SH-SY5Y (cell line): Measurements from ENCODE around the gene RAN.

ENCODE experiments used
- GATA2 ChIP-seq: IDR thresholded peaks from 2 replicates; pipeline ENCODE4 v1.6.1; 2011; ENCODE audit warnings: mild to moderate bottlenecking, low read depth, low read length
- GATA3 ChIP-seq: IDR thresholded peaks from 2 replicates; pipeline ENCODE4 v1.6.1; 2011; ENCODE audit warnings: low read depth, mild to moderate bottlenecking, low read length, moderate library complexity

- no peak for TF ChIP-seq GATA2
- TF ChIP-seq GATA3: no peak
These were observed 13.8 kb upstream of the RAN start for GRCh38 chr12:130858084-130858483.
